GM13977 (cell line): Measurements from ENCODE around the gene CELSR2.

Experiments used
- DNase-seq: peaks from one replicate; pipeline ENCODE4 v3.0.0; 2012; ENCODE audit warnings: low spot score
- in situ Hi-C: fragments of 300-500 bp; cut with MboI; formaldehyde crosslinking; loops from one replicate; pipeline ENCODE4 v1.12.0; 2022; ENCODE audit warnings: low sequenced_read_pairs, low pct_unique_long_range_greater_than_20kb, mixed read lengths, inconsistent platforms; ENCODE audit not compliant: unreplicated experiment
- TF ChIP-seq, protein P1 (sequence below): IDR thresholded peaks from 2 replicates; pipeline ENCODE4 v1.5.1; 2012; ENCODE audit warnings: mild to moderate bottlenecking, control low read depth; ENCODE audit not compliant: insufficient read depth; ENCODE audit errors: extremely low read depth, missing control alignments

CELSR2 gene

DNA sequence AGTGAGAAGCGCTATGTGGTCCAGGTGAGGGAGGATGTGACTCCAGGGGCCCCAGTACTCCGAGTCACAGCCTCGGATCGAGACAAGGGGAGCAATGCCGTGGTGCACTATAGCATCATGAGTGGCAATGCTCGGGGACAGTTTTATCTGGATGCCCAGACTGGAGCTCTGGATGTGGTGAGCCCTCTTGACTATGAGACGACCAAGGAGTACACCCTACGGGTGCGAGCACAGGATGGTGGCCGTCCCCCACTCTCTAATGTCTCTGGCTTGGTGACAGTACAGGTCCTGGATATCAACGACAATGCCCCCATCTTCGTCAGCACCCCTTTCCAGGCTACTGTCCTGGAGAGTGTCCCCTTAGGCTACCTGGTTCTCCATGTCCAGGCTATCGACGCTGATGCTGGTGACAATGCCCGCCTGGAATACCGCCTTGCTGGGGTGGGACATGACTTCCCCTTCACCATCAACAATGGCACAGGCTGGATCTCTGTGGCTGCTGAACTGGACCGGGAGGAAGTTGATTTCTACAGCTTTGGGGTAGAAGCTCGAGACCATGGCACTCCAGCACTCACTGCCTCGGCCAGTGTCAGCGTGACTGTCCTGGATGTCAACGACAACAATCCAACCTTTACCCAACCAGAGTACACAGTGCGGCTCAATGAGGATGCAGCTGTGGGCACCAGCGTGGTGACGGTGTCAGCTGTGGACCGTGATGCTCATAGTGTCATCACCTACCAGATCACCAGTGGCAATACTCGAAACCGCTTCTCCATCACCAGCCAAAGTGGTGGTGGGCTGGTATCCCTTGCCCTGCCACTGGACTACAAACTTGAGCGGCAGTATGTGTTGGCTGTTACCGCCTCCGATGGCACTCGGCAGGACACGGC lies 2.2 kb downstream of the CELSR2 start:
- in situ Hi-C loops: no loop called here
- DNase-seq: no peak
- TF ChIP-seq, protein P1, sequence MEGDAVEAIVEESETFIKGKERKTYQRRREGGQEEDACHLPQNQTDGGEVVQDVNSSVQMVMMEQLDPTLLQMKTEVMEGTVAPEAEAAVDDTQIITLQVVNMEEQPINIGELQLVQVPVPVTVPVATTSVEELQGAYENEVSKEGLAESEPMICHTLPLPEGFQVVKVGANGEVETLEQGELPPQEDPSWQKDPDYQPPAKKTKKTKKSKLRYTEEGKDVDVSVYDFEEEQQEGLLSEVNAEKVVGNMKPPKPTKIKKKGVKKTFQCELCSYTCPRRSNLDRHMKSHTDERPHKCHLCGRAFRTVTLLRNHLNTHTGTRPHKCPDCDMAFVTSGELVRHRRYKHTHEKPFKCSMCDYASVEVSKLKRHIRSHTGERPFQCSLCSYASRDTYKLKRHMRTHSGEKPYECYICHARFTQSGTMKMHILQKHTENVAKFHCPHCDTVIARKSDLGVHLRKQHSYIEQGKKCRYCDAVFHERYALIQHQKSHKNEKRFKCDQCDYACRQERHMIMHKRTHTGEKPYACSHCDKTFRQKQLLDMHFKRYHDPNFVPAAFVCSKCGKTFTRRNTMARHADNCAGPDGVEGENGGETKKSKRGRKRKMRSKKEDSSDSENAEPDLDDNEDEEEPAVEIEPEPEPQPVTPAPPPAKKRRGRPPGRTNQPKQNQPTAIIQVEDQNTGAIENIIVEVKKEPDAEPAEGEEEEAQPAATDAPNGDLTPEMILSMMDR: no peak

DNA sequence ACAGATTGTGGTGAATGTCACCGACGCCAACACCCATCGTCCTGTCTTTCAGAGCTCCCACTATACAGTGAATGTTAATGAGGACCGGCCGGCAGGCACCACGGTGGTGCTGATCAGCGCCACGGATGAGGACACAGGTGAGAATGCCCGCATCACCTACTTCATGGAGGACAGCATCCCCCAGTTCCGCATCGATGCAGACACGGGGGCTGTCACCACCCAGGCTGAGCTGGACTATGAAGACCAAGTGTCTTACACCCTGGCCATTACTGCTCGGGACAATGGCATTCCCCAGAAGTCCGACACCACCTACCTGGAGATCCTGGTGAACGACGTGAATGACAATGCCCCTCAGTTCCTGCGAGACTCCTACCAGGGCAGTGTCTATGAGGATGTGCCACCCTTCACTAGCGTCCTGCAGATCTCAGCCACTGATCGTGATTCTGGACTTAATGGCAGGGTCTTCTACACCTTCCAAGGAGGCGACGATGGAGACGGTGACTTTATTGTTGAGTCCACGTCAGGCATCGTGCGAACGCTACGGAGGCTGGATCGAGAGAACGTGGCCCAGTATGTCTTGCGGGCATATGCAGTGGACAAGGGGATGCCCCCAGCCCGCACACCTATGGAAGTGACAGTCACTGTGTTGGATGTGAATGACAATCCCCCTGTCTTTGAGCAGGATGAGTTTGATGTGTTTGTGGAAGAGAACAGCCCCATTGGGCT lies 3.0 kb downstream of the CELSR2 start:
- DNase-seq: no peak
- in situ Hi-C loops: no loop called here
- TF ChIP-seq, protein P1: no peak

DNA sequence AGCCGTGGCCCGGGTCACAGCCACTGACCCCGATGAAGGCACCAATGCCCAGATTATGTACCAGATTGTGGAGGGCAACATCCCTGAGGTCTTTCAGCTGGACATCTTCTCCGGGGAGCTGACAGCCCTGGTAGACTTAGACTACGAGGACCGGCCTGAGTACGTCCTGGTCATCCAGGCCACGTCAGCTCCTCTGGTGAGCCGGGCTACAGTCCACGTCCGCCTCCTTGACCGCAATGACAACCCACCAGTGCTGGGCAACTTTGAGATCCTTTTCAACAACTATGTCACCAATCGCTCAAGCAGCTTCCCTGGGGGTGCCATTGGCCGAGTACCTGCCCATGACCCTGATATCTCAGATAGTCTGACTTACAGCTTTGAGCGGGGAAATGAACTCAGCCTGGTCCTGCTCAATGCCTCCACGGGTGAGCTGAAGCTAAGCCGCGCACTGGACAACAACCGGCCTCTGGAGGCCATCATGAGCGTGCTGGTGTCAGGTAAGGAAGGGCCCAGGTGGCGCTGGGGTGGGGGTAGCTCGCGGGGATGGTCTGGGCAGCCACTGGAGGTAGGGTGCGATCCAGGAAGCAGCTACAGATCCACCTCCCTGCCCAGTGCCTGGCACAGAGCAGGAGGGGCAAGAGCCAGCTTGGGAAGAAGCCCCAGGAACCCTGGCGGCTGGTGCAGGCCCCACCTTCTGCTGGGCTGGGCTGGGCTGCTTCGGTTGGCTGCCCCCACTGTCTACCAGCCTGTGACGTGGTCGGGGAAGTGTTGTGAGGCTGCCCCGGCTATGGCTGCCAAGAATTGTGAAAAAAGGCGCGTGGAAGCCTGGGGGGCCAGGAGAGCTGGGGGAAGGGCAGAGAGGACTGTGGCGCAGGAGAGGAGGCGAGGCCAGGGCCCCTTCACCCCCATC lies 3.8 kb downstream of the CELSR2 start:
- TF ChIP-seq, protein P1: no peak
- in situ Hi-C loops: no loop called here
- no peak for DNase-seq

DNA sequence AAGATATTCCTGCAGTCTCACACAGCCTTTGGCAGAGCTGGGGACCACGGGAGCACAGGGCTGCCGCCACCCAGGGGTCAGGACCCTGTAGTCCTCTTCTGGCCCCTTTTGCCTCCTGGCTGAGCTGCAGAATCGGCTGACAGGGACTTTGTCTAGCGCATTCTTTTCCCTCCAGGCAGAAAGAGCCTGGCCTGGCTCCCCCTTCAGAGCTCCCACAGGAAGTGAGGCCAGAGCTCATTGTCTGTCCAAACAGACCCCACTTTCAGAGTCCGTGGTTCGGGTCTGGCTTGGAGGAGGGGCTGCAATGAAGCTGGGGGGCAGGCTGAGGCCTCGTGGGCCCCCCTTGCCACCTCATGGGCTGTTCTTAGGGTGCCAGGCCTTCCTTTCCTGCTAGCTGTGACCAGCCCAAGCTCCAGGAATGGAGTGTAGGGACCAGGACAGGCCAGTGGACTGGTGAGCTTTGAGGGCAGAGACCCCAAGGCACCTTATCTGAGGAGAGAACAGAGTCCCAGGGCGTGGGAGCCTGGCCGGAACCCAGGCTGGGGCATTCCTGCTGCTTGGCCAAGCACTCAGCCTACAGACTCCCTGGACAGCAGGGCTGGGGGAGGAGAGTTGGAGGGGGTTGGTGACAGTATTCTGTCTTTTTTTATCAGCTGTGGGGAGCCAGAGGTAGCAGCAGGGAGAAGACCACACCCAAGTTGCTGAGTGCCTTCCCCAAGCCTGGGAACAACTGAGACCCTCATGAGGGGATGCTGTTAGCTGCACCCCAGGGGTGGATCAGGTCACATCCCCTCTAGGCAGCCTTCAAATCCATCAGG lies 4.7 kb downstream of the CELSR2 start:
- DNase-seq: no peak
- in situ Hi-C loops: no loop called here

DNA sequence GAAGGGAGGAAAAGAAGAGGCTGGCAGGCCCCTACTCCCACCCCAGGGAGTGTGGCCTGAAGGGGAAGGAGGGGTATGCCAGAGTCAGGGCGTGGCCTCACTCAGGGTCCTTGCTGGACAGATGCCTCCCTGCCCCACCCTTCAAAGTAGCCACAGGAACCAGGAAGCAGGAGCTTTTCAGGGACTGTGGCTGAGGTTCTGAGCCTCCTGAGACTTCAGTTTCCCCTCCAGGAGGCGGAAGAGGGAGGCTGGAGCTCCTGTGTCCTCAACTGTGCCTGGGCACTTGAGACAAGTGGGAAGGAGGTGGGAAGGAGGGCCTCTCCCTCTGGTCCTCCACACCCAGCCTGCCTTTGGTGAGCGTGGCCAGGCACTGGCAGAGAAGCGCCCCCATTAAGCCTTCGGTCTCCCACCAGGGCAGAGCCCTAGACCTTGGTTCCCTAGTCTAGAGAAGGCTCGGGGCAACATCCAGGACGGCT lies 5.3 kb downstream of the CELSR2 start:
- TF ChIP-seq, protein P1: no peak
- no peak for DNase-seq
- in situ Hi-C loops: no loop called here

More for the DNA sequence above, 4.7 kb downstream of the CELSR2 start:
- TF ChIP-seq, protein P1: no peak
